HG02938 (cell line): ENCODE data around the gene TES.
A peak's percentile ranks its signal among the peaks of the same experiment; 100 is the strongest.

Experiments used
- ATAC-seq: cut with Tn5 transposase; IDR thresholded peaks from one replicate; pipeline ENCODE4 v1.9.1; 2021; ENCODE audit warnings: mild to moderate bottlenecking, moderate library complexity; ENCODE audit not compliant: unreplicated experiment

TES gene

GRCh38 chr7:116219288-116219687, 8.9 kb downstream of the TES start:
- ATAC-seq: no peak

GRCh38 chr7:116219834-116220233, 9.5 kb downstream of the TES start:
- no peak for ATAC-seq

- ATAC-seq: no peak
These were observed 12.2 kb downstream of the TES start for GRCh38 chr7:116222501-116222900.

- no peak for ATAC-seq
These were observed 13.2 kb downstream of the TES start for GRCh38 chr7:116223588-116223987.

- ATAC-seq: no peak
These were observed 14.3 kb downstream of the TES start for GRCh38 chr7:116224492-116225098.

- no peak for ATAC-seq
These were observed 15.5 kb downstream of the TES start for GRCh38 chr7:116225860-116226259.

GRCh38 chr7:116226664-116227063, 16.3 kb downstream of the TES start:
- no peak for ATAC-seq

- no peak for ATAC-seq
These were observed 17.4 kb downstream of the TES start for GRCh38 chr7:116227678-116228239.

- ATAC-seq: no peak
These were observed 17.9 kb downstream of the TES start for GRCh38 chr7:116228241-116228640.

GRCh38 chr7:116229366-116229765, 19.0 kb downstream of the TES start:
- ATAC-seq: peak; percentile 45

GRCh38 chr7:116230191-116231005, 20.1 kb downstream of the TES start:
- ATAC-seq: no peak

GRCh38 chr7:116231543-116231942, 21.2 kb downstream of the TES start:
- no peak for ATAC-seq

- ATAC-seq: no peak
These were observed 21.6 kb downstream of the TES start for GRCh38 chr7:116231949-116232348.

GRCh38 chr7:116232350-116232749, 22.0 kb downstream of the TES start:
- no peak for ATAC-seq

- ATAC-seq: no peak
These were observed 22.6 kb downstream of the TES start for GRCh38 chr7:116232920-116233319.

- no peak for ATAC-seq
These were observed 24.3 kb downstream of the TES start for GRCh38 chr7:116234517-116235200.

- no peak for ATAC-seq
These were observed 25.0 kb downstream of the TES start for GRCh38 chr7:116235380-116235779.

GRCh38 chr7:116236020-116236630, 25.8 kb downstream of the TES start:
- peak; percentile 74 for ATAC-seq

GRCh38 chr7:116239020-116239419, 28.7 kb downstream of the TES start:
- ATAC-seq: no peak

GRCh38 chr7:116239434-116239833, 29.1 kb downstream of the TES start:
- no peak for ATAC-seq

GRCh38 chr7:116240024-116240668, 29.8 kb downstream of the TES start:
- no peak for ATAC-seq
